ENCODE results near the gene CYP4F12.

DNA sequence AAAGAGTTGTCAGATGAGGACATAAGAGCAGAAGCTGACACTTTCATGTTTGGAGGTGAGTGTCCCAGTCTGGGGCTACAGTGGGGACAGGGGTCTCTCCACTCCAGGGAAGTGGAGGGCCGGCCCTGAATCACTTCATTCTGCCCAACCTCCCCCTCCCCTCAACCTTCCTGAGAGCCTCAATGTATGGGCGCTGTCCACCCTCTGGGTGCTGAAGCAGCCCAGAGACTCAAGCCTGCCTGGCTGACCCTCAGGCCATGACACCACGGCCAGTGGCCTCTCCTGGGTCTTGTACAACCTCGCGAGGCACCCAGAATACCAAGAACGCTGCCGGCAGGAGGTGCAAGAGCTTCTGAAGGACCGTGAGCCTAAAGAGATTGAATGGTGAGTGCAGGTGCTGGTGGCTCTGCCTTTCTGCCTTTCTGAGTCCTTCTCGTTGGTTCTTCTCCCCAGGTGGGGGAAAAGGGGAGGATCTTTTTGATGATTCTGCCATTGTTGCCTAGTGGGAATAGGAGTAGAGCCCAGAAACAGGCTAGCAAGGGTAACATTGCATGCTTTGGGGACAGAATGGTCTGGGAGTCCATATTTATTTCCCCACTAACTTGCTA lies 49.1 kb upstream of the CYP4F12 start:
- TF ChIP-seq REST (IDR thresholded peaks at IDR 0.05; ENCODE audit: insufficient read depth in 1 of 2, low read depth in 2 of 2, low read length in 1 of 2) (peak; percentile 88 to 90), CTCF (IDR thresholded peaks at IDR 0.05) (no peak), TCF7L2 (IDR thresholded peaks at IDR 0.05; ENCODE audit: low read depth, low read length) (no peak), POLR2AphosphoS5 (IDR thresholded peaks at IDR 0.05; ENCODE audit: low read depth, low read length) (no peak)
